IMR-90 (cell line): ENCODE data around the gene RNF11. TPM values are rescaled to one million over a fixed set of nuclear protein-coding genes. Genes with fewer than 3 reads are reported as not detected.

Experiments used
- ATAC-seq: fragments of 200-7000 bp; cut with Tn5 transposase; 2 replicates; pipeline ENCODE4 v1.9.1; 2020; ENCODE audit warnings: low read depth, mild to moderate bottlenecking, moderate library complexity
- BruUV-seq: library from RNA; stranded (reverse); fragments of 400-500 nt; replicated peaks from 2 replicates; lab custom pipeline; 2021; lab: Mats Ljungman, UMichigan
- CTCF ChIA-PET: fragments of 300-600 bp; formaldehyde crosslinking; extraction: SDS; loops from one replicate; lab custom pipeline; 2021; ENCODE audit warnings: antibody characterized with exemption; lab: Yijun Ruan, JAX
- POLR2A ChIA-PET: fragments of 300-600 bp; sonication (Branson Sonifier 250); formaldehyde crosslinking; loops from one replicate; lab custom pipeline; 2022; ENCODE audit warnings: antibody characterized with exemption; ENCODE audit not compliant: unreplicated experiment; lab: Charles Lee
- DNase-seq: peaks from one replicate; pipeline ENCODE4 v3.0.0; 2013
- H2AFZ ChIP-seq: replicated peaks from 2 replicates; pipeline ENCODE3; 2013; ENCODE audit warnings: low read length, mild to moderate bottlenecking; ENCODE audit not compliant: poor library complexity
- H2AK5ac ChIP-seq: 2 replicates; pipeline ENCODE4 v1.6.1; 2013; ENCODE audit warnings: low read depth, low read length, inconsistent platforms
- H2AK9ac ChIP-seq: replicated peaks from 2 replicates; pipeline ENCODE3; 2013; ENCODE audit warnings: mild to moderate bottlenecking, low read depth, low read length, moderate library complexity; ENCODE audit not compliant: poor library complexity
- H2BK120ac ChIP-seq: 2 replicates; pipeline ENCODE4 v1.6.1; 2013; ENCODE audit warnings: low read depth, low read length, inconsistent platforms
- H2BK15ac ChIP-seq: 3 replicates; pipeline ENCODE4 v1.6.1; 2013; ENCODE audit warnings: low read depth, low read length, inconsistent platforms
- H2BK20ac ChIP-seq: 2 replicates; pipeline ENCODE4 v1.6.1; 2013; ENCODE audit warnings: low read depth, mild to moderate bottlenecking, inconsistent platforms, low read length, moderate library complexity
- H2BK5ac ChIP-seq: 2 replicates; pipeline ENCODE4 v1.6.1; 2013; ENCODE audit warnings: mild to moderate bottlenecking, low read depth, low read length, inconsistent platforms; ENCODE audit not compliant: poor library complexity, severe bottlenecking
- H3K14ac ChIP-seq: replicated peaks from 2 replicates; pipeline ENCODE4 v1.6.1; 2013; ENCODE audit warnings: low read depth, low read length, inconsistent platforms
- H3K18ac ChIP-seq: 2 replicates; pipeline ENCODE4 v1.6.1; 2013; ENCODE audit warnings: low read depth, low read length, control low read depth
- H3K23ac ChIP-seq: 2 replicates; pipeline ENCODE4 v1.6.1; 2013; ENCODE audit warnings: low read depth, low read length, inconsistent platforms
- H3K27ac ChIP-seq: 2 replicates; pipeline ENCODE4 v1.5.1; 2013; ENCODE audit warnings: mild to moderate bottlenecking, control low read depth, low read length; ENCODE audit not compliant: insufficient read depth
- H3K27me3 ChIP-seq: 2 replicates; pipeline ENCODE4 v1.6.1; 2013; ENCODE audit warnings: low read length; ENCODE audit not compliant: control insufficient read depth, insufficient read depth
- H3K36me3 ChIP-seq: 2 replicates; pipeline ENCODE4 v1.6.1; 2013; ENCODE audit warnings: low read length, mixed read lengths; ENCODE audit not compliant: control insufficient read depth, insufficient read depth
- H3K4ac ChIP-seq: 2 replicates; pipeline ENCODE4 v1.6.1; 2013; ENCODE audit warnings: low read depth, low read length, inconsistent platforms
- H3K4me1 ChIP-seq: 2 replicates; pipeline ENCODE4 v1.6.1; 2013; ENCODE audit warnings: low read length, mixed read lengths; ENCODE audit not compliant: control insufficient read depth, insufficient read depth
- H3K4me2 ChIP-seq: 2 replicates; pipeline ENCODE4 v1.6.1; 2013; ENCODE audit warnings: low read depth, mild to moderate bottlenecking, control low read depth, low read length, moderate library complexity
- H3K4me3 ChIP-seq: 2 replicates; pipeline ENCODE4 v1.5.1; 2013; ENCODE audit warnings: low read depth, mild to moderate bottlenecking, control low read depth, low read length, moderate library complexity; ENCODE audit not compliant: insufficient read depth
- H3K56ac ChIP-seq: 2 replicates; pipeline ENCODE4 v1.6.1; 2013; ENCODE audit warnings: low read length, inconsistent platforms; ENCODE audit not compliant: insufficient read depth; ENCODE audit errors: extremely low read depth
- H3K79me1 ChIP-seq, 2 experiments: 2 replicates each; pipeline ENCODE4 v1.6.1; 2013; ENCODE audit warnings: low read length in 2 of 2, inconsistent platforms in 1 of 2, low read depth in 1 of 2
- H3K9ac ChIP-seq: 2 replicates; pipeline ENCODE4 v1.6.1; 2013; ENCODE audit warnings: low read depth, low read length, control low read depth
- H3K9me1 ChIP-seq: 2 replicates; pipeline ENCODE4 v1.6.1; 2013; ENCODE audit warnings: low read length, inconsistent platforms; ENCODE audit not compliant: insufficient read depth
- H3K9me3 ChIP-seq: 2 replicates; pipeline ENCODE4 v1.6.1; 2013; ENCODE audit warnings: low read length; ENCODE audit not compliant: control insufficient read depth, insufficient read depth
- H4K20me1 ChIP-seq: 2 replicates; pipeline ENCODE4 v1.6.1; 2013; ENCODE audit warnings: low read length, inconsistent platforms; ENCODE audit not compliant: insufficient read depth
- H4K5ac ChIP-seq: 2 replicates; pipeline ENCODE4 v1.6.1; 2013; ENCODE audit warnings: mild to moderate bottlenecking, low read depth, low read length, control low read depth
- H4K8ac ChIP-seq, 2 experiments: 2 replicates each; pipeline ENCODE4 v1.6.1; 2013; ENCODE audit warnings: low read depth in 2 of 2, low read length in 2 of 2, control low read depth in 1 of 2, inconsistent platforms in 1 of 2
- H4K91ac ChIP-seq: 2 replicates; pipeline ENCODE4 v1.6.1; 2013; ENCODE audit warnings: low read depth, low read length, inconsistent platforms; ENCODE audit not compliant: insufficient read depth
- BHLHE40 ChIP-seq: fragments of 150-350 bp; IDR thresholded peaks from 2 replicates; pipeline ENCODE4 v1.6.1; 2016; ENCODE audit warnings: mild to moderate bottlenecking, low read depth, low read length
- CTCF ChIP-seq: conservative IDR thresholded peaks from 2 replicates; pipeline ENCODE4 v1.5.1; 2012; ENCODE audit warnings: mild to moderate bottlenecking, low read depth, low read length, improper control_type of control experiment
- FOS ChIP-seq: fragments of 150-350 bp; IDR thresholded peaks from 2 replicates; pipeline ENCODE4 v1.6.1; 2016; ENCODE audit warnings: low read depth, low read length
- MAFK ChIP-seq: IDR thresholded peaks from 2 replicates; pipeline ENCODE4 v1.6.1; 2012; ENCODE audit warnings: low read depth, low read length, improper control_type of control experiment
- MAZ ChIP-seq: IDR thresholded peaks from 2 replicates; pipeline ENCODE4 v1.6.1; 2012; ENCODE audit warnings: low read depth, mild to moderate bottlenecking, low read length, improper control_type of control experiment, moderate library complexity, borderline replicate concordance
- RAD21 ChIP-seq: IDR thresholded peaks from 2 replicates; pipeline ENCODE4 v1.6.1; 2012; ENCODE audit warnings: low read length, improper control_type of control experiment
- SMC3 ChIP-seq: fragments of 150-350 bp; IDR thresholded peaks from 2 replicates; pipeline ENCODE4 v1.6.1; 2016; ENCODE audit warnings: low read depth, mild to moderate bottlenecking, antibody characterized with exemption, low read length, moderate library complexity
- WGBS, 2 experiments: methylation state at CpG; one replicate each; pipeline versions ENCODE4 v1.1.5 to v1.1.7; 2013; ENCODE audit warnings: missing lambda C conversion rate in 2 of 2; ENCODE audit not compliant: insufficient read length in 1 of 2; ENCODE audit errors: extremely low coverage in 2 of 2; 5-methylcytosine and 5-hydroxymethylcytosine counted together
- dilution Hi-C: fragments of 300-500 bp; cut with HindIII; formaldehyde crosslinking; loops from one replicate; pipeline ENCODE4 v1.14.3; 2018; ENCODE audit warnings: low sequenced_read_pairs; ENCODE audit not compliant: unreplicated experiment
- in situ Hi-C: fragments of 300-500 bp; cut with MboI; formaldehyde crosslinking; loops from 3 replicates; pipeline ENCODE4 v1.14.3; 2019; ENCODE audit warnings: low sequenced_read_pairs, inconsistent platforms, mixed read lengths
- intact Hi-C: fragments of 100-400 bp; cut with micrococcal nuclease; formaldehyde crosslinking; loops from 2 replicates; pipeline ENCODE4 v1.10.0; 2022
- polyA plus RNA-seq, 3 experiments: library from polyadenylated mRNA; depleted of rRNA; stranded (reverse); fragments of >200 nt; gene quantifications; 2 replicates each; pipeline ENCODE4 v1.2.3, GENCODE V29; 2012; ENCODE audit warnings: low replicate concordance in 1 of 3
- total RNA-seq: library from RNA; depleted of rRNA; stranded (reverse); fragments of >200 nt; gene quantifications from 2 replicates; pipeline ENCODE4 v1.2.3, GENCODE V29; 2012
- TF ChIP-seq, protein P1 (sequence below): fragments of 150-350 bp; IDR thresholded peaks from 2 replicates; pipeline ENCODE4 v1.6.1; 2016; ENCODE audit warnings: low read depth, mild to moderate bottlenecking, low read length, moderate library complexity, borderline replicate concordance
- TF ChIP-seq, protein P2 (sequence below): fragments of 150-350 bp; IDR thresholded peaks from 2 replicates; pipeline ENCODE4 v1.6.1; 2017; ENCODE audit warnings: mild to moderate bottlenecking, antibody characterized with exemption, low read length, low read depth

Gene RNF11
- total and polyA plus RNA-seq, 2 of the 4 experiments (the other 2 are of a cell fraction), result 63.3 to 64.1 TPM

GRCh38 chr1:51268634-51269033 is 32.6 kb downstream of the RNF11 start:
- in situ Hi-C loops, result no loop called here
- no peak overlapping the region for H3K9ac ChIP-seq
- dilution Hi-C loops, result no loop called here

More at GRCh38 chr1:51268634-51269033, 32.6 kb downstream of the RNF11 start:
- Histone ChIP-seq H4K91ac (peak overlapping the region; percentile 70), H4K8ac (peak overlapping the region; percentile 31 to 68; a peak in 3 of 4 replicates), H2BK15ac (peak overlapping the region; percentile 83; the same call in 1 of the 3 replicates), H3K4me2 (no peak overlapping the region), H2AK5ac (peak overlapping the region; percentile 86; the same call in 1 of the 2 replicates), H3K4me3 (no peak overlapping the region), H2BK5ac (peak overlapping the region; percentile 48), H3K4ac (peak overlapping the region; percentile 83; the same call in 1 of the 2 replicates), H3K56ac (no peak overlapping the region), H3K14ac (peak overlapping the region; percentile 88), H3K4me1 (peaks cover 14% of the 10 kb centered on the region), H4K5ac (no peak overlapping the region), H3K23ac (peak overlapping the region; percentile 92), H4K20me1 (peaks cover 29% of the 10 kb centered on the region), H3K36me3 (peaks cover 7% of the 10 kb centered on the region), H3K79me1 (peaks cover 27 to 62% of the 10 kb centered on the region in 2 experiments), H3K9me3 (no peaks in the 10 kb centered on the region), H2AFZ (no peak overlapping the region), H2AK9ac (no peak overlapping the region), H3K9me1 (peaks cover 16% of the 10 kb centered on the region), H3K27ac (0 out of 2 replicates have a peak overlapping the region, but pooled peaks have one; percentile 1), H3K27me3 (no peaks in the 10 kb centered on the region), H2BK120ac (peak overlapping the region; percentile 89), H3K18ac (peak overlapping the region; percentile 18; the same call in 1 of the 2 replicates), H2BK20ac (peak overlapping the region; percentile 88)
- intact Hi-C loops, result loop anchor here (10.0 kb wide), 1 partner anchor 156 kb away; no protein-coding TSS in a partner anchor
- BruUV-seq, result no TSS peak
- DNase-seq (no peak), ATAC-seq (0 out of 2 replicates have a peak, but pooled peaks have one; percentile 21)
- CTCF ChIA-PET, result no interaction called here
- TF ChIP-seq, protein P1, sequence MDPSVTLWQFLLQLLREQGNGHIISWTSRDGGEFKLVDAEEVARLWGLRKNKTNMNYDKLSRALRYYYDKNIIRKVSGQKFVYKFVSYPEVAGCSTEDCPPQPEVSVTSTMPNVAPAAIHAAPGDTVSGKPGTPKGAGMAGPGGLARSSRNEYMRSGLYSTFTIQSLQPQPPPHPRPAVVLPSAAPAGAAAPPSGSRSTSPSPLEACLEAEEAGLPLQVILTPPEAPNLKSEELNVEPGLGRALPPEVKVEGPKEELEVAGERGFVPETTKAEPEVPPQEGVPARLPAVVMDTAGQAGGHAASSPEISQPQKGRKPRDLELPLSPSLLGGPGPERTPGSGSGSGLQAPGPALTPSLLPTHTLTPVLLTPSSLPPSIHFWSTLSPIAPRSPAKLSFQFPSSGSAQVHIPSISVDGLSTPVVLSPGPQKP, result no peak
- no peak for TF ChIP-seq RAD21
- TF ChIP-seq, protein P2, sequence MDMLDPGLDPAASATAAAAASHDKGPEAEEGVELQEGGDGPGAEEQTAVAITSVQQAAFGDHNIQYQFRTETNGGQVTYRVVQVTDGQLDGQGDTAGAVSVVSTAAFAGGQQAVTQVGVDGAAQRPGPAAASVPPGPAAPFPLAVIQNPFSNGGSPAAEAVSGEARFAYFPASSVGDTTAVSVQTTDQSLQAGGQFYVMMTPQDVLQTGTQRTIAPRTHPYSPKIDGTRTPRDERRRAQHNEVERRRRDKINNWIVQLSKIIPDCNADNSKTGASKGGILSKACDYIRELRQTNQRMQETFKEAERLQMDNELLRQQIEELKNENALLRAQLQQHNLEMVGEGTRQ, result no peak
- no peak for TF ChIP-seq SMC3
- TF ChIP-seq CTCF, result no peak
- no peak for TF ChIP-seq MAFK
- no peak for TF ChIP-seq FOS
- TF ChIP-seq MAZ, result no peak
- no peak for TF ChIP-seq BHLHE40
- POLR2A ChIA-PET, result no interaction called here
- no CpG with 5 or more reads among the region's 2 CpGs for WGBS, 2 experiments
